Fibroblast of pulmonary artery (primary cell): ENCODE measurements around the gene HYOU1.

Experiments used
- DNase-seq: peaks from one replicate; pipeline ENCODE4 v3.0.0-alpha.2; 2010; ENCODE audit warnings: low read depth
- H3K4me3 ChIP-seq: replicated peaks from 2 replicates; pipeline ENCODE4 v1.5.1; 2011; ENCODE audit warnings: low read depth, mild to moderate bottlenecking, control low read depth, low read length, moderate library complexity
- CTCF ChIP-seq: IDR thresholded peaks from 2 replicates; pipeline ENCODE4 v1.5.1; 2011; ENCODE audit warnings: mild to moderate bottlenecking, control low read depth, low read length, inconsistent platforms; ENCODE audit errors: missing control alignments

HYOU1 gene

GRCh38 chr11:118996926-118997626, 59.9 kb downstream of the HYOU1 start:
- peak overlapping the region; percentile 87 for H3K4me3 ChIP-seq
- DNase-seq, result peak; percentile 41
- peak; percentile 36 for TF ChIP-seq CTCF
